WTC11 (cell line): Measurements from ENCODE around the gene ESRRA. TPM values are rescaled to one million over a fixed set of nuclear protein-coding genes. Genes with fewer than 3 reads are reported as not detected.

Source experiments
- ATAC-seq: fragments of 200-7000 bp; cut with Tn5 transposase; 2 replicates; pipeline ENCODE4 v1.10.0; 2021; ENCODE audit warnings: mild to moderate bottlenecking, moderate library complexity
- CTCF ChIA-PET: fragments of 300-600 bp; sonication (Branson Sonifier 250); formaldehyde crosslinking; loops from one replicate; lab custom pipeline; 2021; ENCODE audit warnings: antibody characterized with exemption; lab: Charles Lee
- POLR2A ChIA-PET: fragments of 350-600 bp; sonication (Branson Sonifier 250); formaldehyde crosslinking; loops from one replicate; lab custom pipeline; 2021; ENCODE audit warnings: antibody characterized with exemption; lab: Charles Lee
- DNase-seq: peaks from one replicate; pipeline ENCODE4 v3.0.0; 2021; ENCODE audit warnings: low spot score
- H3K27ac Mint-ChIP-seq: 2 replicates; pipeline ENCODE4 v1.8.0; 2021; ENCODE audit warnings: mixed read lengths
- H3K27me3 Mint-ChIP-seq: 2 replicates; pipeline ENCODE4 v1.8.0; 2021; ENCODE audit warnings: low read depth, mild to moderate bottlenecking, moderate library complexity, mixed read lengths
- H3K36me3 Mint-ChIP-seq: 2 replicates; pipeline ENCODE4 v1.8.0; 2021; ENCODE audit warnings: mixed read lengths
- H3K4me1 Mint-ChIP-seq: 2 replicates; pipeline ENCODE4 v1.8.0; 2022; ENCODE audit warnings: mixed read lengths
- H3K4me3 Mint-ChIP-seq: 2 replicates; pipeline ENCODE4 v1.8.0; 2021; ENCODE audit warnings: mild to moderate bottlenecking, moderate library complexity, mixed read lengths
- H3K9me3 Mint-ChIP-seq: 2 replicates; pipeline ENCODE4 v1.8.0; 2021; ENCODE audit warnings: mixed read lengths
- ATF3 ChIP-seq: sonication (generic); formaldehyde crosslinking; conservative IDR thresholded peaks from 2 replicates; pipeline ENCODE4 v1.8.1; 2022; ENCODE audit warnings: mild to moderate bottlenecking, missing genetic modification reagents
- CREB1 ChIP-seq: sonication (generic); formaldehyde crosslinking; IDR thresholded peaks from 2 replicates; pipeline ENCODE4 v1.8.0; 2023; ENCODE audit warnings: mild to moderate bottlenecking, missing genetic modification reagents
- CTCF ChIP-seq: fragments of 200-600 bp; IDR thresholded peaks from 2 replicates; pipeline ENCODE4 v1.8.0; 2022; ENCODE audit warnings: antibody characterized with exemption
- E2F5 ChIP-seq: sonication (generic); formaldehyde crosslinking; IDR thresholded peaks from 2 replicates; pipeline ENCODE4 v1.8.1; 2022; ENCODE audit warnings: mild to moderate bottlenecking, moderate library complexity, missing genetic modification reagents
- ELF4 ChIP-seq: sonication (generic); formaldehyde crosslinking; IDR thresholded peaks from 2 replicates; pipeline ENCODE4 v1.8.1; 2022; ENCODE audit warnings: low read depth, mild to moderate bottlenecking, moderate library complexity, missing genetic modification reagents
- ETV6 ChIP-seq: sonication (generic); formaldehyde crosslinking; IDR thresholded peaks from 2 replicates; pipeline ENCODE4 v1.8.1; 2022; ENCODE audit warnings: mild to moderate bottlenecking, missing genetic modification reagents
- FOXP4 ChIP-seq: sonication (generic); formaldehyde crosslinking; IDR thresholded peaks from 2 replicates; pipeline ENCODE4 v1.8.0; 2022; ENCODE audit warnings: mild to moderate bottlenecking, missing genetic modification reagents
- HMGXB4 ChIP-seq: sonication (generic); formaldehyde crosslinking; IDR thresholded peaks from 2 replicates; pipeline ENCODE4 v1.8.1; 2023; ENCODE audit warnings: mild to moderate bottlenecking, moderate library complexity, missing genetic modification reagents
- JAZF1 ChIP-seq: fragments of 250-450 bp; sonication (Bioruptor Pico); IDR thresholded peaks from 2 replicates; pipeline ENCODE4 v1.9.0; 2021; ENCODE audit warnings: moderate library complexity, mild to moderate bottlenecking, inconsistent platforms
- JUN ChIP-seq: sonication (generic); formaldehyde crosslinking; IDR thresholded peaks from 2 replicates; pipeline ENCODE4 v1.8.0; 2023; ENCODE audit warnings: mild to moderate bottlenecking, missing genetic modification reagents
- MAX ChIP-seq: sonication (generic); formaldehyde crosslinking; IDR thresholded peaks from 2 replicates; pipeline ENCODE4 v1.8.0; 2022; ENCODE audit warnings: mild to moderate bottlenecking, missing genetic modification reagents
- NR1H2 ChIP-seq: sonication (generic); formaldehyde crosslinking; IDR thresholded peaks from 2 replicates; pipeline ENCODE4 v1.9.0; 2021; ENCODE audit warnings: mild to moderate bottlenecking, moderate library complexity, missing genetic modification reagents
- PREB ChIP-seq: sonication (generic); formaldehyde crosslinking; IDR thresholded peaks from 2 replicates; pipeline ENCODE4 v1.8.1; 2022; ENCODE audit warnings: mild to moderate bottlenecking, missing genetic modification reagents, moderate library complexity, borderline replicate concordance
- PRRX2 ChIP-seq: fragments of 250-450 bp; sonication (Bioruptor Pico); IDR thresholded peaks from 2 replicates; pipeline ENCODE4 v1.8.0; 2021; ENCODE audit warnings: mild to moderate bottlenecking
- SP1 ChIP-seq: sonication (generic); formaldehyde crosslinking; conservative IDR thresholded peaks from 2 replicates; pipeline ENCODE4 v1.8.1; 2022; ENCODE audit warnings: missing genetic modification reagents
- TEAD4 ChIP-seq: sonication (generic); formaldehyde crosslinking; IDR thresholded peaks from 2 replicates; pipeline ENCODE4 v1.8.0; 2022; ENCODE audit warnings: mild to moderate bottlenecking, missing genetic modification reagents
- USF1 ChIP-seq: sonication (generic); formaldehyde crosslinking; IDR thresholded peaks from 2 replicates; pipeline ENCODE4 v1.8.0; 2022; ENCODE audit warnings: mild to moderate bottlenecking, missing genetic modification reagents
- ZBTB43 ChIP-seq: sonication (generic); formaldehyde crosslinking; IDR thresholded peaks from 2 replicates; pipeline ENCODE4 v1.8.1; 2023; ENCODE audit warnings: mild to moderate bottlenecking, missing genetic modification reagents
- ZNF232 ChIP-seq: sonication (generic); formaldehyde crosslinking; IDR thresholded peaks from 2 replicates; pipeline ENCODE4 v1.8.0; 2022; ENCODE audit warnings: mild to moderate bottlenecking, missing genetic modification reagents
- ZNF423 ChIP-seq: fragments of 250-450 bp; sonication (Bioruptor Pico); IDR thresholded peaks from 2 replicates; pipeline ENCODE4 v2.1.2; 2022; ENCODE audit warnings: mild to moderate bottlenecking, moderate library complexity
- total RNA-seq: library from RNA; stranded (reverse); gene quantifications from 3 replicates; pipeline ENCODE4 v1.2.3, GENCODE V29; 2021

ESRRA gene
- total RNA-seq, 1 experiment from 2014 or later, result 81.9 TPM

- DNase-seq, result no peak
- Mint-ChIP-seq H3K36me3 (no peaks in the 10 kb centered on the region), H3K27me3 (no peaks in the 10 kb centered on the region)
- TF ChIP-seq PRRX2 (CRISPR knock-in tag) (no peak), SP1 (CRISPR knock-in tag) (no peak), FOXP4 (no peak), ELF4 (CRISPR knock-in tag) (no peak), ZNF232 (no peak), PREB (CRISPR knock-in tag) (no peak), ZBTB43 (CRISPR knock-in tag) (no peak), NR1H2 (CRISPR knock-in tag) (no peak), ATF3 (no peak), JUN (no peak), JAZF1 (CRISPR knock-in tag) (no peak), USF1 (no peak)
- TF ChIP-seq, all 79 proteins: peak for 0
- H3K9me3 Mint-ChIP-seq, result no peaks in the 10 kb centered on the region
- ChIA-PET POLR2A (interaction anchor here (0.9 to 2.0 kb wide), 3 partner anchors 12 to 36 kb away, joined by 4 to 15 read pairs (median 7); partner anchors contain the start of genes PRDX5 and TRMT112), CTCF (interaction anchor here (0.9 to 10.4 kb wide), 31 partner anchors 13 to 299 kb away, joined by 3 to 437 read pairs (median 22); partner anchors contain the start of genes BAD, CCDC88B, ESRRA and GPR137)
- ATAC-seq, result no peak
- H3K4me3 Mint-ChIP-seq, result no peak overlapping the region
- H3K27ac Mint-ChIP-seq, result no peak overlapping the region
- H3K4me1 Mint-ChIP-seq, result peaks cover 15% of the 10 kb centered on the region
Observed at GRCh38 chr11:64353715-64354506, 48.6 kb downstream of the ESRRA start.

GRCh38 chr11:64355078-64355940, 50.0 kb downstream of the ESRRA start:
- POLR2A ChIA-PET, result interaction anchor here (0.5 to 2.0 kb wide), 4 partner anchors 10 to 51 kb away, joined by 4 to 15 read pairs (median 6); partner anchors contain the start of genes ESRRA, PRDX5 and TRMT112
- H3K4me1 Mint-ChIP-seq, result peaks cover 23% of the 10 kb centered on the region
- TF ChIP-seq HMGXB4, result peak; percentile 71
- no peak for TF ChIP-seq ETV6 (CRISPR knock-in tag)
- TF ChIP-seq E2F5 (CRISPR knock-in tag), result 0 out of 2 replicates have a peak, but pooled peaks have one; percentile 54
- TF ChIP-seq CTCF, result peak; percentile 21; the same call in 1 of the 2 replicates
- TF ChIP-seq TEAD4 (CRISPR knock-in tag), result no peak
- TF ChIP-seq SP1 (CRISPR knock-in tag), result 0 out of 2 replicates have a peak, but pooled peaks have one; percentile 50
- TF ChIP-seq CREB1 (CRISPR knock-in tag), result no peak
- peak; percentile 87 for TF ChIP-seq ZNF423 (CRISPR knock-in tag)
- TF ChIP-seq MAX (CRISPR knock-in tag), result 0 out of 2 replicates have a peak, but pooled peaks have one; percentile 13
- TF ChIP-seq, all 79 proteins: peak for 6
- DNase-seq, result peak; percentile 85
- peak overlapping the region; percentile 63 for H3K27ac Mint-ChIP-seq
- no peaks in the 10 kb centered on the region for H3K27me3 Mint-ChIP-seq
- CTCF ChIA-PET, result interaction anchor here (0.5 to 10.4 kb wide), 79 partner anchors 8 to 660 kb away, joined by 3 to 437 read pairs (median 5); partner anchors contain the start of genes BAD, CATSPERZ, CCDC88B and ESRRA
- H3K36me3 Mint-ChIP-seq, result no peaks in the 10 kb centered on the region
- no peak overlapping the region for H3K4me3 Mint-ChIP-seq
- H3K9me3 Mint-ChIP-seq, result no peaks in the 10 kb centered on the region
- peak; percentile 55 for ATAC-seq
